ENCODE results near the gene PIKFYVE. TPM values are rescaled to one million over a fixed set of nuclear protein-coding genes. Genes with fewer than 3 reads are reported as not detected.
"Not testable (repeated sequence)": the region's sequence is repeated elsewhere in the genome, so short reads cannot be mapped to it uniquely, and the experiment has no call there.

PIKFYVE gene
- 29.8 TPM for polyA plus RNA-seq (2012; ENCODE audit: insufficient read depth, insufficient read length)

GRCh38 chr2:208265801-208266552, at the start of gene PIKFYVE:
TSS of gene PIKFYVE (plus strand) at chr2:208266255. CDS start at chr2:208271520, 5,265 bp downstream.
- H3K4me3 ChIP-seq (ENCODE audit: low read length) = peak within 1 kb of the TSS; percentile 82
- peak; percentile 97 for DNase-seq (ENCODE audit: low read depth, low spot score)

GRCh38 chr2:208221873-208222272, 44.2 kb upstream of the PIKFYVE start:
- DNase-seq (ENCODE audit: low read depth, low spot score); H3K4me3 ChIP-seq (ENCODE audit: low read length): not testable (repeated sequence)

- DNase-seq (ENCODE audit: low read depth, low spot score) = no peak
- H3K4me3 ChIP-seq (ENCODE audit: low read length) = no peak overlapping the region
Observed at GRCh38 chr2:208222351-208222750, 43.7 kb upstream of the PIKFYVE start.

GRCh38 chr2:208224802-208225201, 41.3 kb upstream of the PIKFYVE start:
- no peak for DNase-seq (ENCODE audit: low read depth, low spot score)
- no peak overlapping the region for H3K4me3 ChIP-seq (ENCODE audit: low read length)

DNA sequence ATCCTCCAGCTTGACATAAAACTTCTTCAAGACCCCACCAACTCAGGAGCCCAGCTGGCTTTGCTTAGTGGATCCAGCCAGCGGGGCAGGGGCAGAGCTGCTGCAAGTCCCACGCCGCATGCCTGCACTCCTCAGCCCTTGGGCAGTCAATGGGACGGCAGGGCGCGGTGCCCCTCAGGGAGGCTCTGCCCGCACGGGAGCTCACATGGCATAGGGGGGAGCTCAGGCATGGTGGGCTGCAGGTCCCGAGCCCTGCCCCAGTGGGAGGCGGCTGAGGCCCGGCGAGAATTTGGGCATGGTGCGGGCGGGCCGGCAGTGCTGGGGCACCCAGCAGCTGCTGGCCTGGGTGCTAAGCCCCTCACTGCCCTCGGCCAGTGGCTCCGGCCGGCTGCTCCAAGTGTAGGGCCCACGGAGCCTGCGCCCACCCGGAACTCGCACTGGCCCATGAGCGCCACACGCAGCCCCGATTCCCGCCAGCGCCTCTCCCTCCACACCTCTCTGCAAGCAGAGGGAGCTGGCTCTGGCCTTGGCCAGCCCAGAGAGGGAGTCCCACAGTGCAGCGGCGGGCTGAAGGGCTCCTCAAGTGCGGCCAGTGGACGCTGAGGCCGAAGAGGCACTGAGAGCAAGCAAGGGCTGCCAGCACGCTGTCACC, 38.3 kb upstream of the PIKFYVE start:
- no peak for DNase-seq (ENCODE audit: low read depth, low spot score)
- H3K4me3 ChIP-seq (ENCODE audit: low read length) = no peak overlapping the region

DNA sequence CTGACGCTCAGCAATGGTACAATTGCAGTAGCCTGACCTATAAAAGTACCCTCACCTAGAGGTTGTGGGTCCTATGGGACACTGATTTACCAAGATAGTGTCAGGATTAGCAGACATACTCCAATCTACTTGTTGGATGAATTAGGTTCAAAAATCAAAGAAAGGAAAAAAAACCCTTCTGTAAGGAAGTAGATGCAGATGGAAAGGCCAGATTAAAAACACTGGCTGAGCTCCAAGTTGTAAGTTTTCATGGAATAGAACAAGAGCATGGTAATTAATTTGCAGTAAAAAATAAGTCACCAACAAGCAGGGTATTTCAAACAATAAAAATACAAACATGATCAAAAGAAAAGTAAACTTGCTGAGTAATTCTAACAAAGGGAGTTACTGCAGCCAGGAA, 37.6 kb upstream of the PIKFYVE start:
- no peak for DNase-seq (ENCODE audit: low read depth, low spot score)

DNA sequence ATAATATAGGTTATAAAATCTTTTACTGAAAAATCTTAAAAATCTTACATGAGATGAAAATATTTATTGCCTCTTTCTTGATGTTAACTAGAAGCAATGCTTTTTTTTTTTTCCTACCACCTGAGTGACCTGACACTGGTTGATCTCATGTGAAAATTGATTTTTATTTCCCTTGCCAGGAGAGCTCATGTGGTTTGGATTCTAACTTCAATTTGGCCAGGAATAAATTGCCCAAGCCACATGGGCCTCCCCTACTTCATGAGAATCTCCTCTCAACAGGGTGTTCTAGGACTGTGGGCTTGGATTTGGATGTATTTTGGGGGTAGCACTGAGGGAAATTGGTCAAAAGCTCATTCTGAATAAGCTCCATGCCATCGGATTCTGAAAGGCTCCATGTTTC, 31.3 kb upstream of the PIKFYVE start:
- no peak for DNase-seq (ENCODE audit: low read depth, low spot score)
- no peak overlapping the region for H3K4me3 ChIP-seq (ENCODE audit: low read length)

More for the DNA sequence above, 37.6 kb upstream of the PIKFYVE start:
- H3K4me3 ChIP-seq (ENCODE audit: low read length) = no peak overlapping the region

DNA sequence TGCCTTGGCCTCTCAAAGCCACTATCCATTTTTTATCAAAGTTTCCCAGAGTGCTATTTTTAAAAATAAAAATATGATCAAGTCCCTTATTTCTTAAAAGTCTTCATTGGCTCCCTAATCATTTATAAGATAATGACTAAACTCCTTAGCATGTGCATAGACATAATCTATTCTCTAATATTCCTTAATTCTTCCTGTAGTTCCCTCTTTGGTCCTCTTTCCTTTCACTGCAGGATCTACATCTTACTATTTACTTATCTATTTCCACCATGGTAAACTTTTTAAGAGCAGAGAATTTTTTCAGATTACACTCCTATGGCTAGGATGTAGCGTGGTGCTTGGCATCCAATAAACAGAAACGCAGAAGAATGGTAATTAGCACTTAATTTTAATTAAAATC, 30.2 kb upstream of the PIKFYVE start:
- no peak overlapping the region for H3K4me3 ChIP-seq (ENCODE audit: low read length)
- no peak for DNase-seq (ENCODE audit: low read depth, low spot score)

GRCh38 chr2:208239770-208240493, 26.1 kb upstream of the PIKFYVE start:
- no peak overlapping the region for H3K4me3 ChIP-seq (ENCODE audit: low read length)
- no peak for DNase-seq (ENCODE audit: low read depth, low spot score)

- DNase-seq (ENCODE audit: low read depth, low spot score) = no peak
- H3K4me3 ChIP-seq (ENCODE audit: low read length) = no peak overlapping the region
Observed at GRCh38 chr2:208240619-208241209, 25.3 kb upstream of the PIKFYVE start.

DNA sequence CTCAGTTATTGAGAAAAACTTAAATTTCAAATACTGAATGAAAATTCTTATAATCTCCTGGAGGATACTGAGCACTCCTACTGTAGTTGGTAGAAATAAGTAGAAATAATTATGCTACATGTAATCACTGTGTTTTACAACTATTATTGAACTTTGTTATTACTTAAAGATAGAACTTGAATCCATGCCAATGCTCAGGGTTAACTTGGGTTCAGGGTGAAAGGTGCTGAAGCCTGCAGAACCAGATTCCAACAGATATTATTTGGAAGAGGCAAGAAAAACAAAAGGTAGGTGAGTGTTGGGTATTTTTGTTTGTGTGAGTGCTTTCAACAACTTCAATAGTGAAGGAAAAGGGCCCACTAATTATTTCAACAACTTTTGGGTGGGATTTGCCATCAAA, 21.6 kb upstream of the PIKFYVE start:
- no peak for DNase-seq (ENCODE audit: low read depth, low spot score)
- no peak overlapping the region for H3K4me3 ChIP-seq (ENCODE audit: low read length)

DNA sequence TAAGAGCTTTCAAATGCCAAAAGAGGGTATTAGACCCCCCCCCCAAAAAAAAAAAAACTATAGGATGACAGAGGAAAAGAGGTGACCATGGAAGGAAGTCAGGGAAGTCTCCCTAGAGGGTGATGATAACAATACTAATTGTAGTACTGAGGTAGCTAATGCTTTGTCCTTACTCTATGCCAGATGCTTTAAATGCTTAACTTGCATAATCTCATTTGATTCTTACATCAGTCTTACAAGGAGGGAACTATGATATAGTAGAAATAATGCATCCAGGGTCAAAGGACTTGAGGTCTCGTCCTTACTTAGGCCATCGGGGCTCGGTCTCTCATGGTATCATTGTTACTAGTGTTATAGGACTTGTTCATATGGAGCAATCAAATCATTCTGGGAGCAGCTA, 20.3 kb upstream of the PIKFYVE start:
- DNase-seq (ENCODE audit: low read depth, low spot score) = no peak
- no peak overlapping the region for H3K4me3 ChIP-seq (ENCODE audit: low read length)

DNA sequence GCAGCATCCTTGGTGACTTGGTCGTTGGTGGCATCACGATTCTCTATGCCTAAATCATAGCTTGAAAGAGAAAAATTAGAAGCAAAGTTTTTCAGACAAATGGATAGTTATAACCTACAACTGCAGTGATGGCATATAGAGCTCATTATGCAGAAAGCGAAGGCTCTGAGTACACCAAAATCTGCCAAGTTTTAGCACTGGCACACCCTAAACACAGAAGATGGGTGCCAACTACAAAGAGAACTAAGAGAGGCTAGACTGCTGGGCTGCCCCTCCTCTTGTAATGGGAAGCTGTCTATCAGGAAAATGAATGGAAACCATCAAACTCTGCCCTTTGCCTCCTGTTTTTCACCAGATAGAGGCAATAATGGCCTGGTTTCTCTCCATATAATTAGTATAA, 17.5 kb upstream of the PIKFYVE start:
- DNase-seq (ENCODE audit: low read depth, low spot score) = no peak
- no peak overlapping the region for H3K4me3 ChIP-seq (ENCODE audit: low read length)

DNA sequence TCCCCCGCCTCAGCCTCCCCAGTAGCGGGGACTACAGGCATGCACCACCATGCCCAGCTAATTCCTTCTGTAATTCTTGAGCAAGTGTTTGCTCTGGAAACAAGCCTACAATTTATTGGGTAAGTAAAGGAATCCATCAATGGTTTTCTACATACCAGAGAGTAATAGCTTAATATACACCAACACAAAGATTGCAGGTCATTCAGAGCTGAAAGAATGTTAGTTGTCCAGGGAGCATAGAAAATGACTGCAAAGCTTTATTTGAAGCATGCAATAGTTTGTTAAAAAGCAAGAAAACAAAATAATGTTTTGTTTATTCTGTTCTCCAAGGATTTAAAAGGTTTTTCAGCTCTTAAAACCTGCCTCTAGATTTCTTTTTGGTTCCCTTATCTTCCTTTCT, 16.8 kb upstream of the PIKFYVE start:
- H3K4me3 ChIP-seq (ENCODE audit: low read length) = no peak overlapping the region
- no peak for DNase-seq (ENCODE audit: low read depth, low spot score)

GRCh38 chr2:208250388-208250787, 15.7 kb upstream of the PIKFYVE start:
- H3K4me3 ChIP-seq (ENCODE audit: low read length) = no peak overlapping the region
- no peak for DNase-seq (ENCODE audit: low read depth, low spot score)

DNA sequence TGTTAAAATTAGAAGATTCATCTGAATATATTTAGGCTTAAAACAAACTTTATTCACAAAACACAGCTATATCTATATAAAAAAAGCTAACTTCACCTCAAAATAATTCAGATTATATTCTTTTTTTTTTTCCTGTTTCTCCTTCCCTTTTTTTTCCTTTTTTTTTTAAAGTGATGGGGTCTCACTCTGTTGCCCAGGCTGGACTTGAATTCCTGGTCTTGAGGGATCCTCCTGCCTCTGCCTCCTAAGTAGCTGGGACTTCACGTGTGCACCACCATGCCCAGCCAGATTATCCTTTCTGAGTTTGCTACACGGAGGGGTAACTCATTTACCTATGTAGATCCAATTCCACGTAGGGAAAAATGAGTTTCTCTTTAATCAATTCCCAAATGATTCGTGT, 15.0 kb upstream of the PIKFYVE start:
- H3K4me3 ChIP-seq (ENCODE audit: low read length) = no peak overlapping the region

GRCh38 chr2:208252716-208253492, 13.2 kb upstream of the PIKFYVE start:
- no peak overlapping the region for H3K4me3 ChIP-seq (ENCODE audit: low read length)

More for the DNA sequence above, 15.0 kb upstream of the PIKFYVE start:
- no peak for DNase-seq (ENCODE audit: low read depth, low spot score)

DNA sequence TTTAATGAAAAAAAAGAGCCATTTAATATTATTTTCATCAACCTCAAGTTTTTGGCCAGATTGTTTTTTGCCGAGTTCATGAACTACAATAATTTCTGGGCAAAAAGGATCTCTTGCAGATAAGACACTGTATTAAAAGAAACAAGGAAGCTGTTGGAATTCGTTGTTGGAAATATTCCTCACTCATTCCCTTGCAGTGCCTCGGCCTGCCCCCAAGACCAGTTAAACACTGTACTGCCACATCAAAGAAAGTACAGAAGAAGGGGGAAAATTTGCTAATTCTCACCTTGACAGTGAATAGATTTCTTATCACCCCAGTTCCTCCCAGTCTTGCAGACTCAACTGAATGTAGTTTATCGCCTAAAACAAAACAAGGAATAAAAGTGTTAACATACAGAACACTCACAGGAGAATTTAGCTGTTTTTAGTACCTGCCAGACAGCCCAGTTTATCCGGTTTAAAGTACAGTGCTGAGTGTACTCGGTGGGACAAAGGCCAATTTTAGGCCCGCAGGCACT, 12.4 kb upstream of the PIKFYVE start:
- peak overlapping the region; percentile 98 for H3K4me3 ChIP-seq (ENCODE audit: low read length)
- DNase-seq (ENCODE audit: low read depth, low spot score) = no peak

More at GRCh38 chr2:208252716-208253492, 13.2 kb upstream of the PIKFYVE start:
- DNase-seq (ENCODE audit: low read depth, low spot score) = no peak

Measured in Jurkat, Clone E6-1 (cell line).